Mucosa of gallbladder (tissue), 1 donor: ENCODE results near the gene PIAS2. TPM values are rescaled to one million over a fixed set of nuclear protein-coding genes. Genes with fewer than 3 reads are reported as not detected.
"Not testable (repeated sequence)": the region's sequence is repeated elsewhere in the genome, so short reads cannot be mapped to it uniquely, and the experiment has no call there.

Experiments used
- DNase-seq: peaks from one replicate; pipeline ENCODE4 v3.0.0-alpha.2; 2020; ENCODE audit warnings: low spot score
- total RNA-seq: library from RNA; stranded (reverse); gene quantifications from one replicate; pipeline ENCODE4 v1.2.1, GENCODE V29; 2021
- donor health status: DM: no; HTN: no; CAD: no.

PIAS2 gene
- total RNA-seq, 1 donor from 2014 or later: 32.1 TPM

GRCh38 chr18:46909497-46909896 is 7.8 kb downstream of the PIAS2 start:
- no peak for DNase-seq

GRCh38 chr18:46903406-46903805 is 13.9 kb downstream of the PIAS2 start:
- DNase-seq: no peak

- no peak for DNase-seq
Observed at GRCh38 chr18:46899274-46899948, 17.9 kb downstream of the PIAS2 start.

GRCh38 chr18:46894124-46894523 is 23.2 kb downstream of the PIAS2 start:
- no peak for DNase-seq

- DNase-seq: no peak
Observed at GRCh38 chr18:46893360-46893759, 23.9 kb downstream of the PIAS2 start.

DNA sequence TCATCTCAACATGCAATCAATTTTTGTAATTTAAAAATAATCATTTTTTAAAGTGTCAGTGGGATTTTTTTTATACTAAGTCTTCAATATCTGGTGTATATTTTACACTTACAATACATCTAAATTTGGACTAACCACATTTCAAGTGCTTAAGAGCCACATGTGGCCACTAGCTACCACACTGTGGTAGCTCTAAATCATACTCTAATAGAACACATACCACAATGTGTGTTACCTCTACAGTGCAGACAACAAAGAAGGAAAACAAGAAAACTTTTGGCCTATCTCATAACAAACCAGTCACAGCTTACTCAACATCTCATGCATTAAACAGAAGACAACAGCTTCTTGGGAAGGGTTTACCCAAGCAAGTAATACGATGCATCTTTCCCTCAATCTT is 24.5 kb downstream of the PIAS2 start:
- no peak for DNase-seq

DNA sequence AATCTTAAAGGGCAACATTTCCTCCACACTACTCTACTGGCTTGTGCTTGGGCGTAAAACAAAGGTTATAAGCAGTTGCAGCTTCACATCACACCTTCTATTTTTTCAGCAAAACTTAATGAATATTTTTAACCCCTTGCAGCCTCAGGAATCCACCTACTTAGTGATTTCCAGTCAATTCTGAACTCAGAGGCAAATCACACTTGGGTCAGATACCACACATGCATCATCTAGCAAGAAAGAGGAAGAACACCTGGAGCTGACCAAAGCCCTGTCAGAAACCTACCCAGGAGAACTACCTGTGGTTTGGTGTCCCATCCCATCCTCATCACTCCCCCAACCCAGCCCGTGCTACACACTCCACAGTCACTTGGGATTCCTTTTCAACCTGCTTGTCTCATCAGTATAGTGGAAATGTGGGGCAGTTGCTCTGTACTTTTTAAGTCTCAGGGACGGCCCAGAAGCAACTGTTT is 25.5 kb downstream of the PIAS2 start:
- no peak for DNase-seq

GRCh38 chr18:46888965-46889364 is 28.3 kb downstream of the PIAS2 start:
- DNase-seq: no peak

DNA sequence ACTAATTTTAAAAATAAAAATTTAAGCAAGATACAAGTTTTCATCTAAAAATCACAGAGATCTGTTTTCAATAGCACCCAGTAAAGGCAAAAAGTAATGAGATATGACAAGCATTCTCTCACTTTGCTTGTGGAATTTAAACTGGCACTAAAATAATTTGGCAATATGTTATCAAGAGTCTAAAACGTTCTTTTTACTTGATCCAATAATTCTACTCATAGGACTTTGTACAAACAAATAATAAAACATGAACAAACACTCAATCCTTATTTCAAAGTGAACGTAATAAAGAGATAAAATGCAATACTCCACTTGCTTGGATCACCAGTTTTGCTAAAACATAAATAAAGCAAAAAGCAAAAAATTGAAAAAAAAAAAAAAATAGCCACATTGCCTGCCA is 30.4 kb downstream of the PIAS2 start:
- DNase-seq: no peak

DNA sequence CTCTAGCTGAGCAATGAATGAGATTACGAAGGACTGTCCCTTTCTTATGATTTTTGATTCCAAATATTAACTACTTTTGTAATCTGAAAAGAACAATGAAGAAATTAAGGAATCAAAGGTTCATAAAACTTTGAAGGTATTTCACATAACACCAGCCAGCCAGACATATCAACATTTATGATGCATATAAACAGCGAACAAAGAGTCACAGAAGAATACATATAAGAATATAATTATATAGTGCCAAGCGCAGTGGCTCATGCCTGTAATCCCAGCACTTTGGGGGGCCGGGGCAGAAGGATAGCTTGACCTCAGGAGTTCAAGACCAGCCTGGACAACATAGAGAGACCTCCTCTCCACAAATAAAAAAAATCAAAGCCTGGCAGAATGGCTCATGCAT is 34.1 kb downstream of the PIAS2 start:
- DNase-seq: no peak

- DNase-seq: peak; percentile 22
Observed at GRCh38 chr18:46877329-46877987, 39.8 kb downstream of the PIAS2 start.

DNA sequence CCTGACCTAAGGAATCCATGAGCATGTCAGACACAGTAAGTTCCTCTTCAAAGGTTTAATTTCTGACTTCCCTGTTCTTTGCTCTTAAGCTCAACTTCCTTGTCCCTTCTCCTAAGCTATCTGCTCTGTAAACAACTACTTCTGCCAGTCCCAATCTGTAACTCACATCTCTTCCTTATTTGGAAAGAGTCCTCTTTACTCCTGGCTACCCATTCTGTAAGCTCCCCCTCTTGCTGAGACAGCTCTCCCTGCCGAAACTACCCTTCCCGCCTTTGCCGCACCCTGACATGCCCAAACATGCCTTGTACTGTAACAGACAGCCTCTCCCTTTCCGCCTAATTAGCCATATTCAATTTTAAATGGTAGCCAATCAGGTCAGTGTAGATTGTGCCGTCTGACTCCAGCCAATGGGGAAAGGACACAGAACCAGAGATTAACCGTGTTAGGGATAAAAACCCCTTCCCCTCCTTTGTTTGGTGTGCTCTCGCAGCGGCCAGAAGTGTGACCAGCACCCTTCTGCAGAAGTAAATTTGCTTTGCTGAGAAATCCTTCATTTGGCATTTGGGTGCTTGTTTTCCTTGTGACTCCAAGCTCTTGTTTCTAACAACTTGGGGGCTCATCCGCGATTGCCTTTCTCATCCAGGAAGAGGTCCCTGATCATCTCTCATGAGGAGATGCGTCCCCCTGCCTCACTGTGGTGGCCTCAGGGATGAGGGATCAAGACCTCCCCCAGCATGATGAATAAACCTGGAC is 49.0 kb downstream of the PIAS2 start:
- no peak for DNase-seq

- no peak for DNase-seq
Observed at GRCh38 chr18:46867367-46868143, 49.8 kb downstream of the PIAS2 start.

DNA sequence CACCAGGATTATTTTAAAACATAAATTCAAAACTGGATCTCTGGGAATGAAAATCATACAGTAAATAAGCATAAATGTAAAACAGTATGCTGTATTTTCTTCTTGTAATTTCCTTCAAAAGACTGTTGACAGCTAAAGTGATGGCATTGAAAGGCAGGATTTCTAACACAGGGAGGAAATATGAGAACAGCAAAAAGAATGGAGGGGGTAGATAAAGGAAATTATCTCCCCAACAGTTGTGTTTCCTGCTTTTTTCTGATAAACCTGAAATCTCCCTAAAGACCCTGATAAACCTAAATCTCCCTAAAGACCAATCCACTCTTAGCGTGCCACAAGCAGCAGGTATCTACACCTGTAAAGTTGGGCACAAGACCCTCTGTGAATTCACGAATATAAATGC is 50.8 kb downstream of the PIAS2 start:
- DNase-seq: no peak

GRCh38 chr18:46865245-46865644 is 52.1 kb downstream of the PIAS2 start:
- not testable (repeated sequence) for DNase-seq

GRCh38 chr18:46859855-46860254 is 57.5 kb downstream of the PIAS2 start:
- no peak for DNase-seq

DNA sequence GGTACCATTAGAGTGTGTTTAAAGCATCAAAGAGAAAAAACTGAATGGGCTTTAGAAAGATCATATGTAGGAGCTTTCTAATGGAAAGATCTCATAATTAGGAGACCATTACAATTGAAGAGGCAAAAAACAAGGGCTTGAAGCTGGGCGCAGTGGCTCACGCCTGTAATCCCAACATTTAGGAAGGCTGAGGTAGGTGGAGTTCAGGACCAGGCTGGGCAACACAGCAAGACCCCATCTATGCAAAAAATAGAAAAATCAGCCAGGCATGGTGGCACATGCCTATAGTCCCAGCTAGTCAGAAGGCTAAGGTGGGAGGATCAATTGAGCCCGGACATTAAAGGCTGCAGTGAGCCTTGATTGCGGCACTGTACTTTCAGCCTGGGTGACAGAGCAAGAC is 59.0 kb downstream of the PIAS2 start:
- no peak for DNase-seq

- no peak for DNase-seq
Observed at GRCh38 chr18:46856973-46857372, 60.3 kb downstream of the PIAS2 start.

DNA sequence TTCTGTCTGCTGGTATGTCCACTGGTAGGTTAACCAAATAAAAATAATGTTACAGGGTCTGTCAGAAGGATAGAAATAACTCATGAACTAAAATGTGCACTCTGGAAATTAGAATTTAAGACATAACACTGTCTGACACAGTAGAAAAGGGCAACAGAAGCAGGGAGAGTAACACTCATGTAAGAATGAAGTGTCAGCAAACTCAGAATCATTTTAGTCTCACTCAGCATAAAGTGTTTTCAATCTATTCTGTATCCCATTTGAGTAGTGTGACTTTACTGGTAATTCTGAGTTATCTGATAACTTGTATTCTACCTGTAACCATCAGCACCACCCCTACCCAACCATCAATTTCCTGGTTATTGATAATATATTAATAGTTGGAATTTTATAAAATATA is 68.3 kb downstream of the PIAS2 start:
- no peak for DNase-seq

DNA sequence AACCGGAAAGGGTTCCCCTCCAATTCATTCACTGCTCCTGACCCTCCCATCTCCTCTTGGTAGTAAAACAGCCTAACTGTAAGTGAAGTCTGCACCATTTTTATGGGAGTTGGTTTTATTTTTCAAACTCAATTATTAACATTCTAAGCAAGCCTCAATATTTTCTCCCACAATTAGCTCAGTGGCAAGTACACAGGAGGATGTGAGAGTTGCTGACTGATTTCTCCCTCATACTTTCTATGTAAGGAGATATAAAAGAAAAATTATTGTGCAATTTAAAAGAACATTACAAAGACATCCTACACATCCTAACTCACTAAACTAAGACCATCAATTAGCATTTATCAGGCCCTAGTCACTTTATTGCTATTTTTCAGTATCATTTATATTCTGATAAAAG is 73.9 kb downstream of the PIAS2 start:
- no peak for DNase-seq

- no peak for DNase-seq
Observed at GRCh38 chr18:46842583-46842982, 74.7 kb downstream of the PIAS2 start.

- DNase-seq: no peak
Observed at GRCh38 chr18:46833899-46834298, 83.4 kb downstream of the PIAS2 start.
